ENCODE data around the gene MTM1.

The MTM1 gene

GRCh38 chrX:150648296-150648940, 80.0 kb downstream of the MTM1 start:
- TF ChIP-seq CTCF (IDR thresholded peaks at IDR 0.05): no peak

GRCh38 chrX:150649096-150649870, 80.9 kb downstream of the MTM1 start:
- TF ChIP-seq CTCF (IDR thresholded peaks at IDR 0.05): no peak

GRCh38 chrX:150651906-150652305, 83.5 kb downstream of the MTM1 start:
- TF ChIP-seq CTCF (IDR thresholded peaks at IDR 0.05): no peak

GRCh38 chrX:150655788-150656187, 87.4 kb downstream of the MTM1 start:
- no peak for TF ChIP-seq CTCF (IDR thresholded peaks at IDR 0.05)

GRCh38 chrX:150663073-150663472, 94.7 kb downstream of the MTM1 start:
- TF ChIP-seq CTCF (IDR thresholded peaks at IDR 0.05): no peak

- no peak for TF ChIP-seq CTCF (IDR thresholded peaks at IDR 0.05)
Measured at GRCh38 chrX:150664290-150664689, 95.9 kb downstream of the MTM1 start.

- TF ChIP-seq CTCF (IDR thresholded peaks at IDR 0.05): no peak
Measured at GRCh38 chrX:150676221-150676620, 107.8 kb downstream of the MTM1 start.
